ENCODE results near the gene INPP5F. TPM values are rescaled to one million over a fixed set of nuclear protein-coding genes. Genes with fewer than 3 reads are reported as not detected.

INPP5F gene
- polyA plus RNA-seq, 1 of the 3 experiments (the other 2 are of a cell fraction) = 7.8 TPM

- no peak overlapping the region for H3K4me2 ChIP-seq
- TF ChIP-seq TAF1 (IDR thresholded peaks at IDR 0.05; ENCODE audit: borderline replicate concordance, low read depth, low read length) (no peak), JUND (IDR thresholded peaks at IDR 0.05) (no peak), USF1 (IDR thresholded peaks at IDR 0.05; ENCODE audit: borderline replicate concordance, low read depth) (no peak), CTCF (IDR thresholded peaks at IDR 0.05) (no peak), ZBTB33 (IDR thresholded peaks at IDR 0.05; ENCODE audit: borderline replicate concordance, low read depth) (no peak), RCOR1 (IDR thresholded peaks at IDR 0.05; ENCODE audit: low read length) (no peak), RXRA (IDR thresholded peaks at IDR 0.05; ENCODE audit: borderline replicate concordance, low read depth) (no peak), GATA2 (CRISPR knock-in tag; IDR thresholded peaks at IDR 0.05) (no peak), CHD2 (IDR thresholded peaks at IDR 0.05; ENCODE audit: low read length, partially characterized antibody) (no peak), ELF1 (IDR thresholded peaks at IDR 0.05) (no peak), SMC3 (IDR thresholded peaks at IDR 0.05; ENCODE audit: low read depth, low read length) (no peak), SIN3A (IDR thresholded peaks at IDR 0.05; ENCODE audit: borderline replicate concordance, low read depth, low read length) (no peak), FOXJ3 (CRISPR knock-in tag; IDR thresholded peaks at IDR 0.05) (no peak), EP300 (IDR thresholded peaks at IDR 0.05; ENCODE audit: borderline replicate concordance in 1 of 2, low read depth in 1 of 2, low read length in 1 of 2) (no peak), MXI1 (IDR thresholded peaks at IDR 0.05; ENCODE audit: low read depth, low read length) (no peak)
- H3K4me1 ChIP-seq (ENCODE audit: control insufficient read depth in 1 of 2, insufficient read depth in 2 of 2, low read depth in 1 of 2, low read length in 1 of 2) = no peaks in the 10 kb centered on the region
- H3K9me3 ChIP-seq = no peaks in the 10 kb centered on the region
- no peaks in the 10 kb centered on the region for H4K20me1 ChIP-seq (ENCODE audit: insufficient read depth)
- H3K27ac ChIP-seq (ENCODE audit: low read depth in 2 of 2, low read length in 1 of 2) = no peak overlapping the region
- H3K9me2 ChIP-seq = no peaks in the 10 kb centered on the region
- ChIA-PET POLR2A (no interaction called here), CTCF (interaction anchor here (1.2 kb wide), 1 partner anchor 12 kb away, joined by 3 read pairs; no protein-coding TSS in a partner anchor)
- H3K4me3 ChIP-seq (ENCODE audit: low read depth in 2 of 2, low read length in 1 of 2) = no peak overlapping the region
- DNase-seq = no peak
- H3K27me3 ChIP-seq (ENCODE audit: insufficient read depth) = no peaks in the 10 kb centered on the region
- H3K9ac ChIP-seq = no peak overlapping the region
- 100% methylated on average over 1 of the region's 1 CpG for WGBS (ENCODE audit: low lambda C conversion rate)
- H3K79me2 ChIP-seq (ENCODE audit: insufficient read depth) = peaks cover 3% of the 10 kb centered on the region
- peaks cover under 1% of the 10 kb centered on the region for H3F3A ChIP-seq (replicated peaks; ENCODE audit: insufficient read depth)
- no peak overlapping the region for H2AFZ ChIP-seq (ENCODE audit: low read depth)
- H3K36me3 ChIP-seq (replicated peaks in 1 of 2; ENCODE audit: control insufficient read depth in 1 of 2, insufficient read depth in 2 of 2, low read length in 1 of 2) = peaks cover 0 to 3% of the 10 kb centered on the region in 2 experiments
Measured at GRCh38 chr10:119776536-119776935, 50.7 kb downstream of the INPP5F start.

All from SK-N-SH (cell line).